Breast epithelium (tissue), 4 donors: Measurements from ENCODE around the gene EPHB2. TPM values are rescaled to one million over a fixed set of nuclear protein-coding genes. Genes with fewer than 3 reads are reported as not detected.

Experiments
- DNase-seq, 2 donors: peaks; one replicate each; pipeline ENCODE4 v3.0.0-alpha.2; 2019; ENCODE audit warnings: low spot score in 2 of 2
- H3K27ac ChIP-seq, 2 donors: fragments of 200-600 bp; sonication (generic) in 1 of 2; one replicate each; pipeline ENCODE4 v1.5.1; 2016 to 2019; ENCODE audit warnings: mild to moderate bottlenecking in 1 of 2
- H3K27me3 ChIP-seq, 2 donors: fragments of 200-600 bp; sonication (generic) in 1 of 2; one replicate each; pipeline versions ENCODE4 v1.5.1 to v1.6.0; 2017 to 2019; ENCODE audit warnings: control low read depth in 1 of 2, mild to moderate bottlenecking in 1 of 2
- H3K36me3 ChIP-seq: fragments of 200-600 bp; one replicate; pipeline ENCODE4 v1.5.1; 2019
- H3K4me1 ChIP-seq, 2 donors: fragments of 200-600 bp; sonication (generic); one replicate each; pipeline ENCODE4 v1.5.1; 2016 to 2019; ENCODE audit warnings: control low read depth in 1 of 2
- H3K4me3 ChIP-seq, 3 donors: fragments of 200-600 bp; sonication (generic); 1 replicate in 2 of 3; 2 replicates in 1 of 3; pipeline ENCODE4 v1.5.1; 2016 to 2019; ENCODE audit warnings: mild to moderate bottlenecking in 3 of 3, moderate library complexity in 2 of 3
- H3K9me3 ChIP-seq, 2 donors: fragments of 200-600 bp; sonication (generic) in 1 of 2; one replicate each; pipeline ENCODE4 v1.5.1; 2016 to 2019; ENCODE audit warnings: control low read depth in 1 of 2
- POLR2A ChIP-seq: fragments of 450-650 bp; IDR thresholded peaks from one replicate; pipeline ENCODE4 v1.6.1; 2016; ENCODE audit warnings: antibody characterized with exemption, mild to moderate bottlenecking, moderate library complexity
- POLR2AphosphoS5 ChIP-seq, 3 donors: sonication (generic); formaldehyde crosslinking; IDR thresholded peaks; one replicate each; pipeline ENCODE4 v1.6.1; 2017; ENCODE audit warnings: antibody characterized with exemption in 3 of 3
- intact Hi-C: fragments of 100-400 bp; cut with DNase I; formaldehyde crosslinking; loops from one replicate; pipeline ENCODE4 v1.15.1; 2023; ENCODE audit warnings: low total_unique reads
- total RNA-seq, 3 donors: library from RNA; depleted of rRNA; stranded (reverse); fragments of >200 nt; gene quantifications; one replicate each; pipeline ENCODE4 v1.1.0, GENCODE V29; 2016
- TF ChIP-seq, protein P1 (sequence below), 3 donors: fragments of 450-650 bp; IDR thresholded peaks; one replicate each; pipeline ENCODE4 v1.5.1; 2016 to 2017; ENCODE audit warnings: antibody characterized with exemption in 3 of 3, mild to moderate bottlenecking in 3 of 3, moderate library complexity in 3 of 3

The EPHB2 gene
- total RNA-seq, 3 donors from 2014 or later = 1.3 to 4.6 (median 1.5) TPM

DNA sequence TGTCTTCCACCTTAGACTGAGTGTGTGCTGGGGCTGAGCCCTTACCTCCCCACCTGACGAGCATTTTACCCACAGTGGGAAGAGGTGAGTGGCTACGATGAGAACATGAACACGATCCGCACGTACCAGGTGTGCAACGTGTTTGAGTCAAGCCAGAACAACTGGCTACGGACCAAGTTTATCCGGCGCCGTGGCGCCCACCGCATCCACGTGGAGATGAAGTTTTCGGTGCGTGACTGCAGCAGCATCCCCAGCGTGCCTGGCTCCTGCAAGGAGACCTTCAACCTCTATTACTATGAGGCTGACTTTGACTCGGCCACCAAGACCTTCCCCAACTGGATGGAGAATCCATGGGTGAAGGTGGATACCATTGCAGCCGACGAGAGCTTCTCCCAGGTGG lies 73.7 kb downstream of the EPHB2 start:
- H3K9me3 ChIP-seq = no peaks in the 10 kb centered on the region
- intact Hi-C loops = no loop called here
- no peak overlapping the region for H3K4me3 ChIP-seq
- no peak for DNase-seq
- no peaks in the 10 kb centered on the region for H3K4me1 ChIP-seq
- no peaks in the 10 kb centered on the region for H3K36me3 ChIP-seq
- H3K27me3 ChIP-seq = no peaks in the 10 kb centered on the region
- TF ChIP-seq, protein P1, sequence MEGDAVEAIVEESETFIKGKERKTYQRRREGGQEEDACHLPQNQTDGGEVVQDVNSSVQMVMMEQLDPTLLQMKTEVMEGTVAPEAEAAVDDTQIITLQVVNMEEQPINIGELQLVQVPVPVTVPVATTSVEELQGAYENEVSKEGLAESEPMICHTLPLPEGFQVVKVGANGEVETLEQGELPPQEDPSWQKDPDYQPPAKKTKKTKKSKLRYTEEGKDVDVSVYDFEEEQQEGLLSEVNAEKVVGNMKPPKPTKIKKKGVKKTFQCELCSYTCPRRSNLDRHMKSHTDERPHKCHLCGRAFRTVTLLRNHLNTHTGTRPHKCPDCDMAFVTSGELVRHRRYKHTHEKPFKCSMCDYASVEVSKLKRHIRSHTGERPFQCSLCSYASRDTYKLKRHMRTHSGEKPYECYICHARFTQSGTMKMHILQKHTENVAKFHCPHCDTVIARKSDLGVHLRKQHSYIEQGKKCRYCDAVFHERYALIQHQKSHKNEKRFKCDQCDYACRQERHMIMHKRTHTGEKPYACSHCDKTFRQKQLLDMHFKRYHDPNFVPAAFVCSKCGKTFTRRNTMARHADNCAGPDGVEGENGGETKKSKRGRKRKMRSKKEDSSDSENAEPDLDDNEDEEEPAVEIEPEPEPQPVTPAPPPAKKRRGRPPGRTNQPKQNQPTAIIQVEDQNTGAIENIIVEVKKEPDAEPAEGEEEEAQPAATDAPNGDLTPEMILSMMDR (IDR thresholded peaks at IDR 0.05) = no peak
- TF ChIP-seq POLR2AphosphoS5 (IDR thresholded peaks at IDR 0.05) (no peak), POLR2A (no peak)
- H3K27ac ChIP-seq = no peak overlapping the region

DNA sequence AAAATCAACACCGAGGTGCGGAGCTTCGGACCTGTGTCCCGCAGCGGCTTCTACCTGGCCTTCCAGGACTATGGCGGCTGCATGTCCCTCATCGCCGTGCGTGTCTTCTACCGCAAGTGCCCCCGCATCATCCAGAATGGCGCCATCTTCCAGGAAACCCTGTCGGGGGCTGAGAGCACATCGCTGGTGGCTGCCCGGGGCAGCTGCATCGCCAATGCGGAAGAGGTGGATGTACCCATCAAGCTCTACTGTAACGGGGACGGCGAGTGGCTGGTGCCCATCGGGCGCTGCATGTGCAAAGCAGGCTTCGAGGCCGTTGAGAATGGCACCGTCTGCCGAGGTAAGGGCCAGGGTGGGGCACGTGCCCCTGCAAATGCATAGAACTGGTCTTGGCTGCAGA lies 74.1 kb downstream of the EPHB2 start:
- no peaks in the 10 kb centered on the region for H3K36me3 ChIP-seq
- H3K4me1 ChIP-seq = no peaks in the 10 kb centered on the region
- TF ChIP-seq POLR2AphosphoS5 (IDR thresholded peaks at IDR 0.05) = no peak
- TF ChIP-seq POLR2A = no peak
- TF ChIP-seq, protein P1 (IDR thresholded peaks at IDR 0.05) = no peak
- no peaks in the 10 kb centered on the region for H3K27me3 ChIP-seq
- no peaks in the 10 kb centered on the region for H3K9me3 ChIP-seq
- intact Hi-C loops = no loop called here
- no peak for DNase-seq
- no peak overlapping the region for H3K27ac ChIP-seq
- H3K4me3 ChIP-seq = no peak overlapping the region

DNA sequence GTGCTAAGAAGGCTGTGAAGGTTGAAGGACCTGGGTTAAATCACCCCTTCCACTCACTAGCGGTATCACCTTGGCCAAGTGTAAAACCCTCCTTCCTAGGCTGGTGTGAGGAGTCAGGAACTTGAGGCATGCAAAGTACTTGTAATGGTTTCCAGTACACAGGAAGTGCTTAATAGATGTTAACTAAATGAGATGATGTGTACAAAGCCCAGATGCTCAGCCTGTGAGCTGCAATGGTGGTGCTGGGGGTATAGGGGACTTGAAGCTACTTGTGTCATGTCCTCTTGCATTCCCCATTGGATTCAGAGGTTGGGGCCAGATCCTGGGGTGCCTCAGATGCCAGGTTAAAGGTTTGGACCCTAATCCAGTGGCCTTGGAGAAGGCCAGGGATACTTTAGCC lies 75.5 kb downstream of the EPHB2 start:
- no peak for TF ChIP-seq POLR2AphosphoS5 (IDR thresholded peaks at IDR 0.05)
- TF ChIP-seq, protein P1 (IDR thresholded peaks at IDR 0.05) = no peak
- no peak for TF ChIP-seq POLR2A
- DNase-seq = no peak
- intact Hi-C loops = no loop called here

DNA sequence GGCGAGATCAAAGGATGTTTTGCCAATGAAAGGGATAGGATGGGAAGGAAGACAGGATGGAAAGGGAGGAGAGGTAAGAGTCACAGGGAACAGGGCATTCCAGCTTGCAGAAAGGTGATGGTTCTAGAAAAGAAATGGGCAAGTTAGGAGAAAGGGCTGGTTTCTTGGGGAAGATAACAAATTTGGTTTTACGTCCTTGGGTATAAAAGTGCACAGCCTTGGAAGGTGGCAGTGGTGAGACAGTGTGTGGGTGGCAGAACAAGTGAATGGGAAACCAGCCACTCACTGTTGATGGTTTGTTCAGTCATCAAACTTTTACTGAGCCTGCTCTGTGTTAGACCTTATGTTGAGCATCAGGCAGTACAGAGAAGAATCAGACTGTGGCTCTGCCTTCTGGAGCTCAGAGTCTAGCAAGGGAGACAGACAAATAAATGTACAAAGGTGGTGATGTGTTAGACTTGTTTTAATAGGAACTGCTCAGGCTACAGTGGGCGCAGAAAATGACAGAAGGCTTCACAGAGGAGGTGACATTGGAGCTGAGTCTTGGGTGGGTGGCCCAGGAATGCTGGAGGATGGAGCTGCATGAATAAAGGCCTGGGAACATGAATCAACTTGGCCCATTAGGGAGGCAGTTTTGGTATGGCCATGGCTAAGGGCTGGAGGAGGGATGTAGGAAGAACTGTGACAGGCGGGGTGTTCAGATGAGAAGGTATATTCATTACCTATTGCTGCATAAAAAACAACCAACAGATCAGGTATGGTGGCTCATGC lies 76.3 kb downstream of the EPHB2 start:
- Histone ChIP-seq H3K4me1 (no peaks in the 10 kb centered on the region), H3K27ac (no peak overlapping the region), H3K27me3 (no peaks in the 10 kb centered on the region), H3K4me3 (no peak overlapping the region), H3K9me3 (no peaks in the 10 kb centered on the region), H3K36me3 (no peaks in the 10 kb centered on the region)
- no peak for TF ChIP-seq POLR2AphosphoS5 (IDR thresholded peaks at IDR 0.05)
- TF ChIP-seq POLR2A = no peak
- TF ChIP-seq, protein P1 (IDR thresholded peaks at IDR 0.05) = no peak
- intact Hi-C loops = no loop called here
- DNase-seq = no peak

More for the DNA sequence above, 75.5 kb downstream of the EPHB2 start:
- no peaks in the 10 kb centered on the region for H3K9me3 ChIP-seq
- no peak overlapping the region for H3K27ac ChIP-seq
- no peaks in the 10 kb centered on the region for H3K27me3 ChIP-seq
- H3K36me3 ChIP-seq = no peaks in the 10 kb centered on the region
- no peak overlapping the region for H3K4me3 ChIP-seq
- H3K4me1 ChIP-seq = no peaks in the 10 kb centered on the region

DNA sequence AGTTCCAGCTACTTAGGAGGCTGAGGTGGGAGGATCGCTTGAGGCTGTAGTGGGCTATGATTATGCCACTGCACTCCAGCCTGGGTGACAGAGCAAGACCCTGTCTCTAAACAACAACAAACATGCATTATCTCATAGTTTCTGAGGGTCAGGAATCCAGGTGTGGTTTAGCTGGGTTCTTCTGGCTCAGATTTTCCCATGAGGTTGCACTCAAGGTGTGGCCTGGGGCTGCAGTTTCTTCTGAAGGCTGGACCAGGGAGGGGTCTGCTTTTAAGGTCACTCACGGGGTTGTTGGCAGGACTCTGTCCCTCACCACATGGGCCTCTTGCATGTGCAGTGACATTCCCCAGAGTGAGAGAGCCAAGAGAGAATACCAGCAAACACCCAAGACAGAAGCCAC lies 77.0 kb downstream of the EPHB2 start:
- no peak overlapping the region for H3K27ac ChIP-seq
- no peaks in the 10 kb centered on the region for H3K27me3 ChIP-seq
- intact Hi-C loops = no loop called here
- no peak overlapping the region for H3K4me3 ChIP-seq
- H3K36me3 ChIP-seq = no peaks in the 10 kb centered on the region
- no peak for DNase-seq
- no peaks in the 10 kb centered on the region for H3K4me1 ChIP-seq
- TF ChIP-seq POLR2AphosphoS5 (IDR thresholded peaks at IDR 0.05) = no peak
- TF ChIP-seq POLR2A = no peak
- TF ChIP-seq, protein P1 (IDR thresholded peaks at IDR 0.05) = no peak
- no peaks in the 10 kb centered on the region for H3K9me3 ChIP-seq
